MCF 10A (cell line): ENCODE results near the gene LIMD2. TPM values are rescaled to one million over a fixed set of nuclear protein-coding genes. Genes with fewer than 3 reads are reported as not detected.

ENCODE experiments used
- BruUV-seq: library from RNA; stranded (reverse); fragments of 400-500 nt; replicated peaks from 2 replicates; lab custom pipeline; 2021; lab: Mats Ljungman, UMichigan
- CTCF ChIA-PET: fragments of 300-600 bp; sonication (Branson Sonifier 250); formaldehyde crosslinking; extraction: SDS; loops from one replicate; lab custom pipeline; 2021; ENCODE audit warnings: antibody characterized with exemption, inconsistent platforms; lab: Yijun Ruan, JAX
- POLR2A ChIA-PET: fragments of 300-600, 350-650 bp; sonication (Branson Sonifier 250); formaldehyde crosslinking; extraction: SDS; loops from one replicate; lab custom pipeline; 2020; ENCODE audit warnings: antibody characterized with exemption, inconsistent platforms; lab: Yijun Ruan, JAX
- DNase-seq: peaks from one replicate; pipeline ENCODE4 v3.0.0-alpha.2; 2018; ENCODE audit not compliant: unreplicated experiment
- H3K27ac Mint-ChIP-seq: one replicate; pipeline ENCODE4 v1.8.0; 2022; ENCODE audit warnings: mild to moderate bottlenecking, low read depth, mixed read lengths; ENCODE audit not compliant: unreplicated experiment
- H3K27me3 Mint-ChIP-seq: one replicate; pipeline ENCODE4 v1.8.0; 2022; ENCODE audit warnings: mixed read lengths; ENCODE audit not compliant: insufficient read depth, unreplicated experiment
- H3K36me3 Mint-ChIP-seq: one replicate; pipeline ENCODE4 v1.8.0; 2022; ENCODE audit warnings: mild to moderate bottlenecking, moderate library complexity, mixed read lengths; ENCODE audit not compliant: insufficient read depth, unreplicated experiment
- H3K4me1 Mint-ChIP-seq: one replicate; pipeline ENCODE4 v1.8.0; 2022; ENCODE audit warnings: mixed read lengths; ENCODE audit not compliant: insufficient read depth, unreplicated experiment
- H3K4me3 Mint-ChIP-seq: one replicate; pipeline ENCODE4 v1.8.0; 2022; ENCODE audit warnings: mild to moderate bottlenecking, moderate library complexity, mixed read lengths; ENCODE audit not compliant: unreplicated experiment
- H3K9me3 Mint-ChIP-seq: one replicate; pipeline ENCODE4 v1.8.0; 2022; ENCODE audit warnings: mixed read lengths; ENCODE audit not compliant: unreplicated experiment
- CTCF ChIP-seq: fragments of 200-600 bp; IDR thresholded peaks from one replicate; pipeline ENCODE4 v1.8.0; 2022; ENCODE audit warnings: antibody characterized with exemption, mild to moderate bottlenecking; ENCODE audit not compliant: unreplicated experiment
- intact Hi-C: fragments of 100-400 bp; cut with micrococcal nuclease; formaldehyde crosslinking; loops from 2 replicates; pipeline ENCODE4 v1.14.1; 2022
- total RNA-seq: library from RNA; stranded (reverse); gene quantifications from 2 replicates; pipeline ENCODE4 v1.2.3, GENCODE V29; 2022

LIMD2 gene
- total RNA-seq, 1 experiment from 2014 or later, result 0.56 TPM

DNA sequence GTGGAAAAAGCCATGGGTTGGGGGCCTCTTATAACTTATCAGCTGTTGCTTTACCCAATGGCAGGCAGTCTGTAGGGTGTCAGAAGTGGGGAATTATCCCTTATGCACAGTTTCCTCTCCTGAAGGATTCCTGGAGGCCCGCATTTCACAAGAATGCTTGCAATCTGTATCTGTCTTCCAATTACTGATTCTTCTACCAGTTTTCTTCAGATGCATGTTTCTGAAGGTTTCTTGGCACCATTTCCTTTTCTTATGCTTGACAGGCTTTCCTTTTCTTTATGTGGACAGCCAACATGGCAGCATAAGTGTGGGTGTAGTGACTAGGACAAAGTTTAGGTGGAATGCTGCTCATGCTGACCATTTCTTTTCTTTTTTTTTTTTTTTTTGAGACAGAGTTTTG lies 41.6 kb downstream of the LIMD2 start:
- no peaks in the 10 kb centered on the region for H3K27me3 Mint-ChIP-seq
- no peak overlapping the region for H3K27ac Mint-ChIP-seq
- intact Hi-C loops, result no loop called here
- no TSS peak for BruUV-seq
- no peaks in the 10 kb centered on the region for H3K4me1 Mint-ChIP-seq
- H3K4me3 Mint-ChIP-seq, result no peak overlapping the region
- DNase-seq, result no peak
- ChIA-PET CTCF (no interaction called here), POLR2A (no interaction called here)
- peaks cover 59% of the 10 kb centered on the region for H3K36me3 Mint-ChIP-seq
- TF ChIP-seq CTCF, result no peak
- H3K9me3 Mint-ChIP-seq, result no peaks in the 10 kb centered on the region

GRCh38 chr17:63657786-63658185 lies 42.1 kb downstream of the LIMD2 start:
- POLR2A ChIA-PET, result no interaction called here
- Mint-ChIP-seq H3K27me3 (no peaks in the 10 kb centered on the region), H3K27ac (no peak overlapping the region), H3K4me1 (no peaks in the 10 kb centered on the region), H3K4me3 (no peak overlapping the region), H3K36me3 (peaks cover 65% of the 10 kb centered on the region), H3K9me3 (no peaks in the 10 kb centered on the region)
- intact Hi-C loops, result no loop called here
- no peak for DNase-seq
- CTCF ChIA-PET, result interaction anchor here (0.6 kb wide), 1 partner anchor 887 kb away, joined by 4 read pairs; no protein-coding TSS in a partner anchor
- no peak for TF ChIP-seq CTCF
- BruUV-seq, result no TSS peak

GRCh38 chr17:63653050-63653449 lies 46.9 kb downstream of the LIMD2 start:
- CTCF ChIA-PET, result no interaction called here
- no peaks in the 10 kb centered on the region for H3K27me3 Mint-ChIP-seq
- no peak for DNase-seq
- no peak overlapping the region for H3K4me3 Mint-ChIP-seq
- H3K9me3 Mint-ChIP-seq, result no peaks in the 10 kb centered on the region
- H3K36me3 Mint-ChIP-seq, result peaks cover 34% of the 10 kb centered on the region
- no TSS peak for BruUV-seq
- intact Hi-C loops, result no loop called here
- no peak for TF ChIP-seq CTCF
- POLR2A ChIA-PET, result no interaction called here
- no peaks in the 10 kb centered on the region for H3K4me1 Mint-ChIP-seq
- H3K27ac Mint-ChIP-seq, result no peak overlapping the region

- intact Hi-C loops, result no loop called here
- no peak overlapping the region for H3K4me3 Mint-ChIP-seq
- H3K4me1 Mint-ChIP-seq, result no peaks in the 10 kb centered on the region
- no peaks in the 10 kb centered on the region for H3K27me3 Mint-ChIP-seq
- ChIA-PET POLR2A (no interaction called here), CTCF (interaction anchor here (0.7 kb wide), 2 partner anchors 51 to 116 kb away, joined by 3 to 4 read pairs; no protein-coding TSS in a partner anchor)
- H3K9me3 Mint-ChIP-seq, result no peaks in the 10 kb centered on the region
- H3K27ac Mint-ChIP-seq, result no peak overlapping the region
- peaks cover 32% of the 10 kb centered on the region for H3K36me3 Mint-ChIP-seq
- no peak for DNase-seq
- TF ChIP-seq CTCF, result no peak
- no TSS peak for BruUV-seq
Observed at GRCh38 chr17:63652106-63652505, 47.8 kb downstream of the LIMD2 start.
